ENCODE data around the gene TOB2.
"Not testable (repeated sequence)": the region's sequence is repeated elsewhere in the genome, so short reads cannot be mapped to it uniquely, and the experiment has no call there.

The TOB2 gene

GRCh38 chr22:41403532-41404318, 42.9 kb downstream of the TOB2 start:
- H3K4me3 ChIP-seq (ENCODE audit: low read depth, low read length) = no peak overlapping the region

GRCh38 chr22:41402851-41403250, 43.8 kb downstream of the TOB2 start:
- H3K4me3 ChIP-seq (ENCODE audit: low read depth, low read length) = not testable (repeated sequence)

More at GRCh38 chr22:41403532-41404318, 42.9 kb downstream of the TOB2 start:
- peak; percentile 83 for TF ChIP-seq CTCF (IDR thresholded peaks at IDR 0.05; ENCODE audit: low read depth, low read length)

GRCh38 chr22:41401781-41402648, 44.6 kb downstream of the TOB2 start:
- no peak for TF ChIP-seq CTCF (IDR thresholded peaks at IDR 0.05; ENCODE audit: low read depth, low read length)
- no peak overlapping the region for H3K4me3 ChIP-seq (ENCODE audit: low read depth, low read length)

- no peak for TF ChIP-seq CTCF (IDR thresholded peaks at IDR 0.05; ENCODE audit: low read depth, low read length)
- H3K4me3 ChIP-seq (ENCODE audit: low read depth, low read length) = no peak overlapping the region
Measured at GRCh38 chr22:41398921-41399320, 47.7 kb downstream of the TOB2 start.

- H3K4me3 ChIP-seq (ENCODE audit: low read depth, low read length) = no peak overlapping the region
- no peak for TF ChIP-seq CTCF (IDR thresholded peaks at IDR 0.05; ENCODE audit: low read depth, low read length)
Measured at GRCh38 chr22:41397143-41397811, 49.3 kb downstream of the TOB2 start.

GRCh38 chr22:41395531-41396240, 50.9 kb downstream of the TOB2 start:
- H3K4me3 ChIP-seq (ENCODE audit: low read depth, low read length) = no peak overlapping the region
- TF ChIP-seq CTCF (IDR thresholded peaks at IDR 0.05; ENCODE audit: low read depth, low read length) = no peak

- no peak overlapping the region for H3K4me3 ChIP-seq (ENCODE audit: low read depth, low read length)
- no peak for TF ChIP-seq CTCF (IDR thresholded peaks at IDR 0.05; ENCODE audit: low read depth, low read length)
Measured at GRCh38 chr22:41394012-41394356, 52.6 kb downstream of the TOB2 start.

Data from WI38 (cell line).